Epithelial cell of alveolus of lung (primary cell): ENCODE results near the gene MYPOP. TPM values are rescaled to one million over a fixed set of nuclear protein-coding genes. Genes with fewer than 3 reads are reported as not detected.

Experiments
- total RNA-seq: library from RNA; depleted of rRNA; stranded (reverse); fragments of >200 nt; gene quantifications from 2 replicates; pipeline ENCODE4 v1.2.1, GENCODE V29; 2015

The MYPOP gene
- total RNA-seq, result 1.8 and 6.8 TPM in 2 replicates

GRCh38 chr19:45901912-45902650 lies at the start of gene MYPOP:
TSS of gene MYPOP (minus strand) at chr19:45902613. CDS start at chr19:45901773, 840 bp downstream.

GRCh38 chr19:45913874-45914830 lies 11.7 kb upstream of the MYPOP start, which contains the start of gene NANOS2:
TSS of gene NANOS2 (minus strand) at chr19:45914778. CDS start at chr19:45914693, 85 bp downstream.

DNA sequence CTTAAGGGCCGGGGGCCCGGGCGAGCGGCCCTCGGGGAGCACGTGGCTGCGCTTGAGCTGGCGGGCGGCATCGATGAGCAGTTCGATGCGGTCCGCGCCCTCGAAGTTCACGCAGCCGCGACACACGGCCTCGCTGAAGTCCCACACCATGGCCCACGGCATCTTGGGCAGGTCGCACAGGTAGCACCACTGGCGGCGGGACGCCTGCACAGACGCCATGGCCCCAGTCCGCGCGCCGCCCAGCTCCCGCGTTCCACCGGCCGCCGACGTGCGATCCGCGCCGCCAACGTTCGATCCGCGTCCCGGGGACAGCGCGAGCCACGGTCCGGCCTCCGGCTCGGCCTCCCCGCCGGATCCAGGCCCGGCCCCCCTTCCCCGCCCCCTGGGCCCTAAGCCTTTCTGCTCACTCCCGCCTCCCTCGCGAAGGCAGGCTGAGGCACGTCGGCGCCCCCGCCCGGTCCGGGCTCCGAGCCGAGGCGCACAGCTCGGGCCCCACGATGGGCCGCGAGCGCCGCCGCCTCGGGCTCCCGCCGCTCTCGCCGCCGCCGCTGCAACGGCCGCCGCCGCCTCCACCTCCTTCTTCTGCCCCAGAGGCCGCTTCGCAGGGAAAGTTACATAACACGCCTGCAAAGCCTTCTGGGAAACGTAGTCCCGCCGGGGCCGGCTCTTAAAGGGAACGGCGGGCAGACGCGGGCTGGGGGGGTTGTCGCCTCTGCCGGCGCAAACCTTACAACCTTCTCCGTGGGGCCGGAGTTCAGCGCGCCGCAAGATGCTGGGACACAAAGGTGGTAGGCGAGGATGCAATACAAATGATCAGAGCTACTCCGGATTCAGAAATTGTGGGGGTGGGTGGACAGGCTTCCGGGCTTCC lies 16.6 kb downstream of the MYPOP start, which contains the start of gene IRF2BP1:
Gene IRF2BP1, minus strand, starts transcription at position 586 of the 871 bp plus-strand sequence. Its CDS starts 367 bp downstream, at position 219.

DNA sequence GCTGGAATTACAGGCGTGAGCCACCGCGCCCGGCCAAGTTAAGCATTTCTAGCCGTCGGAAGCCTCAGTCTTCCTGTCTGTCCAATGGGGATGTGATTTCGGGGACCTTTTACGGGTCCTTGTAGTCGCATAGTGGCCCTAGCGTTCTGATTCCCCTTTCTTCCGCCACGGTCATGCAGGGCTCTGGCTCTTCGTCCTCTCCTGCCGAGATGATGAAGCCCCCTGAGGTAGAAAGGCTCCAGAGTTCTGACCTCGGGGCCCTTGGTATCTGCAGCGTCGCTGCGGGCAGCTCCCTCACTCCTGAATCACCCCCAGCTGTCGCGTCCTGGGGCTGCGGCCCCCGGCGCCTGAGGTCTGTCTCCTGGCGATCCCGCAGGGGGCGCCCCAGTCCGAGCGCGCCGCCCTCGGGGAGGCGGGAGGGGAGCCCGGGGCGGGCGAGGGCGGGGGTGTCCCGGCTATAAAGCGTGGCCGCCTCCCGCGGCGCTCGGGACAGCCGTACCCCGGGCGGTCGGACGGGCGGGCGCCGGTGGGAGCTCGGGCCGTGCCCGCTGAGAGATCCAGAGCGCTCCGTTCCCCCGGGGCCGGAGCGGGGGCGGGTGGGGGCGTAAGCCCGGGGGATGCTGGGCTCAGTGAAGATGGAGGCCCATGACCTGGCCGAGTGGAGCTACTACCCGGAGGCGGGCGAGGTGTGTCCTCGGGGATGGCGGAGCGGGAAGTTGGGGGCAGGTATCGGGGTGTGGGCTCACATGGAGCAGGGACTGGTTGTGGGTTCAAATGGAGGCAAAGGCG lies 38.4 kb downstream of the MYPOP start, which contains the start of gene FOXA3:
Gene FOXA3, plus strand, starts transcription at position 487 of the 789 bp plus-strand sequence. Its CDS starts 131 bp downstream, at position 618.

GRCh38 chr19:45862564-45863334 lies 39.7 kb downstream of the MYPOP start, which contains the start of gene SYMPK:
TSS of gene SYMPK (minus strand) at chr19:45863147. CDS start at chr19:45854495, 8,652 bp downstream.

Other genes with a start within 250 kb of the MYPOP start
- 1.7 TPM in 1 of 2 replicates, not detected in the other for gene GIPR, start 234.4 kb downstream of the MYPOP start, total RNA-seq
- 274 and 363 TPM in 2 replicates for gene SNRPD2, start 210.7 kb downstream of the MYPOP start, total RNA-seq
- 13.1 and 17.5 TPM in 2 replicates for gene QPCTL, start 209.9 kb downstream of the MYPOP start, total RNA-seq
- 11.3 and 12.8 TPM in 2 replicates for gene FBXO46, start 171.7 kb downstream of the MYPOP start, total RNA-seq
- 0.13 TPM in 1 of 2 replicates, not detected in the other for gene MEIOSIN, start 169.2 kb downstream of the MYPOP start, total RNA-seq
- gene SIX5, start 133.4 kb downstream of the MYPOP start, total RNA-seq, result 14.9 and 22.0 TPM in 2 replicates
- 7.9 and 33.5 TPM in 2 replicates for gene DMPK, start 120.1 kb downstream of the MYPOP start, total RNA-seq
- gene DMWD, start 109.8 kb downstream of the MYPOP start, total RNA-seq, result 28.7 and 32.5 TPM in 2 replicates
- gene RSPH6A, start 87.3 kb downstream of the MYPOP start, total RNA-seq, result 0.08 TPM in 1 of 2 replicates, not detected in the other
- gene SYMPK, start 39.5 kb downstream of the MYPOP start, total RNA-seq, result 28.1 and 34.9 TPM in 2 replicates
- gene FOXA3, start 38.3 kb downstream of the MYPOP start, total RNA-seq, result 0.13 TPM in 1 of 2 replicates, not detected in the other
- 36.7 and 38.0 TPM in 2 replicates for gene IRF2BP1, start 16.5 kb downstream of the MYPOP start, total RNA-seq
- not detected in 2 replicates for gene NANOS2, start 12.2 kb upstream of the MYPOP start, total RNA-seq
- gene NOVA2, start 71.3 kb upstream of the MYPOP start, total RNA-seq, result under 0.01 and 0.24 TPM in 2 replicates
- 9.8 and 11.8 TPM in 2 replicates for gene CCDC61, start 92.9 kb upstream of the MYPOP start, total RNA-seq
- not detected in 2 replicates for gene PGLYRP1, start 120.4 kb upstream of the MYPOP start, total RNA-seq
- gene IGFL4, start 138.4 kb upstream of the MYPOP start, total RNA-seq, result not detected in 2 replicates
- 1.9 TPM in 1 of 2 replicates, not detected in the other for gene IGFL3, start 222.1 kb upstream of the MYPOP start, total RNA-seq
- gene IGFL2, start 245.6 kb upstream of the MYPOP start, total RNA-seq, result not detected in 2 replicates